ENCODE results near the gene RPL13A. TPM values are rescaled to one million over a fixed set of nuclear protein-coding genes. Genes with fewer than 3 reads are reported as not detected.

The RPL13A gene
- total and polyA plus RNA-seq, 2 of the 13 experiments (the other 11 are each of a cell fraction or from before 2014, with no cell fraction given) = 2,601 to 3,407 TPM

GRCh38 chr19:49451430-49452181, 35.8 kb upstream of the RPL13A start, which contains the start of gene PIH1D1 (continued):
- TF ChIP-seq SAFB2 (CRISPR knock-in tag; IDR thresholded peaks at IDR 0.05; ENCODE audit: borderline replicate concordance, low read depth) = peak; percentile 50; the same call in 1 of the 2 replicates
- no peak for TF ChIP-seq CHCHD3 (CRISPR knock-in tag; IDR thresholded peaks at IDR 0.05)
- 0 out of 2 replicates have a peak, but pooled peaks have one; percentile 27 for TF ChIP-seq NR0B2 (CRISPR knock-in tag; IDR thresholded peaks at IDR 0.05)
- peak; percentile 62; the same call in 1 of the 2 replicates for TF ChIP-seq ELF4 (CRISPR knock-in tag; IDR thresholded peaks at IDR 0.05; ENCODE audit: borderline replicate concordance)
- no peak for TF ChIP-seq JARID2 (CRISPR knock-in tag; IDR thresholded peaks at IDR 0.05; ENCODE audit: insufficient replicate concordance)
- no peak for TF ChIP-seq MAFF (IDR thresholded peaks at IDR 0.05; ENCODE audit: low read depth, low read length)
- TF ChIP-seq ZNF660 (CRISPR knock-in tag; IDR thresholded peaks at IDR 0.05; ENCODE audit: borderline replicate concordance, low read depth) = no peak
- no peak for TF ChIP-seq SP1 (IDR thresholded peaks at IDR 0.05)
- peak; percentile 75 for TF ChIP-seq SP1 (CRISPR knock-in tag; IDR thresholded peaks at IDR 0.05)
- TF ChIP-seq TCF7L2 (IDR thresholded peaks at IDR 0.05; ENCODE audit: low read depth, low read length) = no peak
- TF ChIP-seq ZNF496 (CRISPR knock-in tag; IDR thresholded peaks at IDR 0.05; ENCODE audit: insufficient replicate concordance) = no peak
- peak; percentile 69; the same call in 1 of the 2 replicates for TF ChIP-seq FOXA1 (IDR thresholded peaks at IDR 0.05)
- peak; percentile 97 for TF ChIP-seq FOXA1 (CRISPR knock-in tag; IDR thresholded peaks at IDR 0.05)
- TF ChIP-seq E2F2 (CRISPR knock-in tag; IDR thresholded peaks at IDR 0.05; ENCODE audit: borderline replicate concordance) = no peak
- TF ChIP-seq HNF4G (IDR thresholded peaks at IDR 0.05; ENCODE audit: borderline replicate concordance, low read depth, low read length) = no peak
- TF ChIP-seq HNF4G (CRISPR knock-in tag; IDR thresholded peaks at IDR 0.05; ENCODE audit: borderline replicate concordance, low read depth) = no peak
- no peak for TF ChIP-seq ZBTB4 (CRISPR knock-in tag; IDR thresholded peaks at IDR 0.05; ENCODE audit: borderline replicate concordance)
- TF ChIP-seq HBP1 (CRISPR knock-in tag; IDR thresholded peaks at IDR 0.05; ENCODE audit: low read depth) = peak; percentile 81
- peak; percentile 29; the same call in 1 of the 2 replicates for TF ChIP-seq SMAD1 (CRISPR knock-in tag; IDR thresholded peaks at IDR 0.05; ENCODE audit: borderline replicate concordance, low read depth)
- TF ChIP-seq HOXA5 (CRISPR knock-in tag; IDR thresholded peaks at IDR 0.05) = peak; percentile 53; the same call in 1 of the 2 replicates

Data from HepG2 (cell line).